Activated CD8-positive, alpha-beta memory T cell treated with anti-CD3 and anti-CD28 coated beads, Interleukin-2, amount 50 U/mL, for 1 hour (primary cell): ENCODE data around the gene CTDNEP1.

Experiments used
- DNase-seq: peaks from one replicate; pipeline ENCODE4 v3.0.0-alpha.2; 2020; ENCODE audit errors: extremely low read depth

Gene CTDNEP1

GRCh38 chr17:7215136-7215638 lies 36.3 kb downstream of the CTDNEP1 start:
- DNase-seq, result no peak

GRCh38 chr17:7214300-7215135 lies 37.0 kb downstream of the CTDNEP1 start:
- DNase-seq, result peak; percentile 100

- peak; percentile 81 for DNase-seq
Measured at GRCh38 chr17:7213895-7214299, 37.6 kb downstream of the CTDNEP1 start.

GRCh38 chr17:7211491-7212273 lies 39.9 kb downstream of the CTDNEP1 start:
- no peak for DNase-seq

- no peak for DNase-seq
Measured at GRCh38 chr17:7208754-7209460, 42.6 kb downstream of the CTDNEP1 start.

GRCh38 chr17:7208027-7208571 lies 43.4 kb downstream of the CTDNEP1 start:
- no peak for DNase-seq

- DNase-seq, result no peak
Measured at GRCh38 chr17:7207120-7208001, 44.2 kb downstream of the CTDNEP1 start.

GRCh38 chr17:7205561-7205960 lies 46.0 kb downstream of the CTDNEP1 start:
- DNase-seq, result no peak

- peak; percentile 97 for DNase-seq
Measured at GRCh38 chr17:7204828-7205461, 46.6 kb downstream of the CTDNEP1 start.

GRCh38 chr17:7204336-7204735 lies 47.2 kb downstream of the CTDNEP1 start:
- DNase-seq, result no peak

GRCh38 chr17:7203391-7203790 lies 48.1 kb downstream of the CTDNEP1 start:
- no peak for DNase-seq

- DNase-seq, result no peak
Measured at GRCh38 chr17:7196651-7197401, 54.7 kb downstream of the CTDNEP1 start.

GRCh38 chr17:7195971-7196370 lies 55.6 kb downstream of the CTDNEP1 start:
- DNase-seq, result no peak
